GM20431 (cell line): ENCODE measurements around the gene CUX1.

ENCODE experiments used
- in situ Hi-C: fragments of 300-500 bp; cut with MseI, MboI; formaldehyde crosslinking; loops from one replicate; pipeline ENCODE4 v1.15.0; 2020; ENCODE audit warnings: low sequenced_read_pairs; ENCODE audit not compliant: unreplicated experiment

CUX1 gene

GRCh38 chr7:102260856-102261255 is 443.4 kb downstream of the CUX1 start:
- in situ Hi-C loops, result loop anchor here (25.0 kb wide), 1 partner anchor 574 kb away; no protein-coding TSS in a partner anchor

GRCh38 chr7:102261451-102261850 is 444.0 kb downstream of the CUX1 start:
- in situ Hi-C loops, result loop anchor here (25.0 kb wide), 1 partner anchor 574 kb away; no protein-coding TSS in a partner anchor

GRCh38 chr7:102262546-102262945 is 445.1 kb downstream of the CUX1 start:
- in situ Hi-C loops, result loop anchor here (25.0 kb wide), 1 partner anchor 575 kb away; no protein-coding TSS in a partner anchor

GRCh38 chr7:102264367-102264891 is 447.0 kb downstream of the CUX1 start:
- in situ Hi-C loops, result loop anchor here (25.0 kb wide), 1 partner anchor 577 kb away; no protein-coding TSS in a partner anchor

GRCh38 chr7:102266541-102266940 is 449.1 kb downstream of the CUX1 start:
- in situ Hi-C loops, result loop anchor here (5.0 to 25.0 kb wide), 2 partner anchors 579 to 724 kb away; no protein-coding TSS in a partner anchor

- in situ Hi-C loops, result loop anchor here (5.0 to 25.0 kb wide), 2 partner anchors 581 to 726 kb away; no protein-coding TSS in a partner anchor
Observed at GRCh38 chr7:102268635-102269034, 451.2 kb downstream of the CUX1 start.

GRCh38 chr7:102270178-102270887 is 452.9 kb downstream of the CUX1 start:
- in situ Hi-C loops, result loop anchor here (25.0 kb wide), 1 partner anchor 583 kb away; no protein-coding TSS in a partner anchor

GRCh38 chr7:102271158-102271798 is 453.9 kb downstream of the CUX1 start:
- in situ Hi-C loops, result loop anchor here (25.0 kb wide), 1 partner anchor 584 kb away; no protein-coding TSS in a partner anchor

- in situ Hi-C loops, result loop anchor here (25.0 kb wide), 1 partner anchor 585 kb away; no protein-coding TSS in a partner anchor
Observed at GRCh38 chr7:102272075-102272916, 454.9 kb downstream of the CUX1 start.

GRCh38 chr7:102272917-102273748 is 455.7 kb downstream of the CUX1 start:
- in situ Hi-C loops, result loop anchor here (25.0 kb wide), 1 partner anchor 586 kb away; no protein-coding TSS in a partner anchor

GRCh38 chr7:102273749-102274712 is 456.6 kb downstream of the CUX1 start:
- in situ Hi-C loops, result loop anchor here (25.0 kb wide), 1 partner anchor 587 kb away; no protein-coding TSS in a partner anchor

GRCh38 chr7:102275123-102275703 is 457.8 kb downstream of the CUX1 start:
- in situ Hi-C loops, result no loop called here

GRCh38 chr7:102277901-102278300 is 460.5 kb downstream of the CUX1 start:
- in situ Hi-C loops, result no loop called here

GRCh38 chr7:102279537-102280400 is 462.3 kb downstream of the CUX1 start:
- in situ Hi-C loops, result loop anchor here (5.0 kb wide), 1 partner anchor 113 kb away; no protein-coding TSS in a partner anchor

- in situ Hi-C loops, result loop anchor here (5.0 kb wide), 1 partner anchor 112 kb away; no protein-coding TSS in a partner anchor
Observed at GRCh38 chr7:102280521-102280920, 463.1 kb downstream of the CUX1 start.

GRCh38 chr7:102281785-102282184 is 464.4 kb downstream of the CUX1 start:
- in situ Hi-C loops, result loop anchor here (5.0 kb wide), 1 partner anchor 111 kb away; no protein-coding TSS in a partner anchor
